Measurements from ENCODE around the gene NRXN2. TPM values are rescaled to one million over a fixed set of nuclear protein-coding genes. Genes with fewer than 3 reads are reported as not detected.

Gene NRXN2
- total and polyA plus RNA-seq, 4 donors, result 0.17 to 2.8 (median 1.4) TPM

GRCh38 chr11:64719406-64719805 is 3.6 kb downstream of the NRXN2 start:
- peaks cover 3 to 13% (median 6%) of the 10 kb centered on the region in 4 donors for H3K27me3 ChIP-seq (ENCODE audit: control insufficient read depth in 4 of 4, insufficient read depth in 4 of 4, low read length in 3 of 4)
- peaks cover 7 to 14% (median 12%) of the 10 kb centered on the region in 4 donors for H3K4me1 ChIP-seq (ENCODE audit: control insufficient read depth in 4 of 4, insufficient read depth in 4 of 4, low read length in 3 of 4)
- no peaks in the 10 kb centered on the region for H3K36me3 ChIP-seq (ENCODE audit: control insufficient read depth in 4 of 4, insufficient read depth in 3 of 4, low read depth in 1 of 4, low read length in 3 of 4)
- no peak for DNase-seq (ENCODE audit: low spot score)
- H3K9ac ChIP-seq (ENCODE audit: low read depth in 1 of 2, low read length in 2 of 2), result no peak overlapping the region
- TF ChIP-seq RXRA (IDR thresholded peaks at IDR 0.05) (no peak), ZBTB33 (IDR thresholded peaks at IDR 0.05) (no peak), CTCF (IDR thresholded peaks at IDR 0.05; ENCODE audit: low read depth, low read length, missing input control) (no peak)
- no peaks in the 10 kb centered on the region for H3K9me3 ChIP-seq (ENCODE audit: control insufficient read depth in 4 of 4, low read length in 3 of 4)
- H3K27ac ChIP-seq (ENCODE audit: low read depth in 1 of 2, low read length in 2 of 2), result no peak overlapping the region
- no peak overlapping the region for H3K4me3 ChIP-seq (ENCODE audit: low read depth in 1 of 3, low read length in 3 of 3)
- 86% methylated on average over 10 of the region's 10 CpGs for WGBS

- H3K27me3 ChIP-seq (ENCODE audit: control insufficient read depth in 4 of 4, insufficient read depth in 4 of 4, low read length in 3 of 4), result peaks cover 4 to 13% (median 7%) of the 10 kb centered on the region in 4 donors
- 72% methylated on average over 4 of the region's 4 CpGs for WGBS
- no peak for DNase-seq (ENCODE audit: low spot score)
- H3K27ac ChIP-seq (ENCODE audit: low read depth in 1 of 2, low read length in 2 of 2), result no peak overlapping the region
- no peak overlapping the region for H3K9ac ChIP-seq (ENCODE audit: low read depth in 1 of 2, low read length in 2 of 2)
- H3K9me3 ChIP-seq (ENCODE audit: control insufficient read depth in 4 of 4, low read length in 3 of 4), result no peaks in the 10 kb centered on the region
- H3K4me3 ChIP-seq (ENCODE audit: low read depth in 1 of 3, low read length in 3 of 3), result no peak overlapping the region
- H3K4me1 ChIP-seq (ENCODE audit: control insufficient read depth in 4 of 4, insufficient read depth in 4 of 4, low read length in 3 of 4), result peaks cover 5 to 7% (median 6%) of the 10 kb centered on the region in 4 donors
- no peaks in the 10 kb centered on the region for H3K36me3 ChIP-seq (ENCODE audit: control insufficient read depth in 4 of 4, insufficient read depth in 3 of 4, low read depth in 1 of 4, low read length in 3 of 4)
- TF ChIP-seq RXRA (IDR thresholded peaks at IDR 0.05), result no peak
- no peak for TF ChIP-seq CTCF (IDR thresholded peaks at IDR 0.05; ENCODE audit: low read depth, low read length, missing input control)
- TF ChIP-seq HNF4G (IDR thresholded peaks at IDR 0.05), result no peak
- TF ChIP-seq NR2F2 (IDR thresholded peaks at IDR 0.05), result no peak
- no peak for TF ChIP-seq YY1 (IDR thresholded peaks at IDR 0.05)
Measured at GRCh38 chr11:64718780-64719124, 4.2 kb downstream of the NRXN2 start.

GRCh38 chr11:64718084-64718779 is 4.8 kb downstream of the NRXN2 start:
- Histone ChIP-seq H3K4me3 (ENCODE audit: low read depth in 1 of 3, low read length in 3 of 3) (no peak overlapping the region), H3K36me3 (ENCODE audit: control insufficient read depth in 4 of 4, insufficient read depth in 3 of 4, low read depth in 1 of 4, low read length in 3 of 4) (no peaks in the 10 kb centered on the region), H3K27ac (ENCODE audit: low read depth in 1 of 2, low read length in 2 of 2) (no peak overlapping the region), H3K9ac (ENCODE audit: low read depth in 1 of 2, low read length in 2 of 2) (no peak overlapping the region), H3K9me3 (ENCODE audit: control insufficient read depth in 4 of 4, low read length in 3 of 4) (no peaks in the 10 kb centered on the region), H3K4me1 (ENCODE audit: control insufficient read depth in 4 of 4, insufficient read depth in 4 of 4, low read length in 3 of 4) (peaks cover under 1 to 6% (median 3%) of the 10 kb centered on the region in 4 donors), H3K27me3 (ENCODE audit: control insufficient read depth in 4 of 4, insufficient read depth in 4 of 4, low read length in 3 of 4) (peaks cover 4 to 13% (median 9%) of the 10 kb centered on the region in 4 donors)
- 81% methylated on average over 15 of the region's 15 CpGs for WGBS
- DNase-seq (ENCODE audit: low spot score), result no peak
- TF ChIP-seq FOXA2 (IDR thresholded peaks at IDR 0.05), result no peak
- no peak for TF ChIP-seq CTCF (IDR thresholded peaks at IDR 0.05; ENCODE audit: low read depth, low read length, missing input control)
- TF ChIP-seq NR2F2 (IDR thresholded peaks at IDR 0.05), result no peak
- TF ChIP-seq TAF1 (conservative IDR thresholded peaks at IDR 0.05), result no peak
- no peak for TF ChIP-seq EGR1 (IDR thresholded peaks at IDR 0.05; ENCODE audit: low read depth in 2 of 2)
- TF ChIP-seq MAX (IDR thresholded peaks at IDR 0.05), result no peak
- no peak for TF ChIP-seq GABPA (IDR thresholded peaks at IDR 0.05 in 1 of 2, conservative IDR thresholded peaks at IDR 0.05 in 1 of 2)
- no peak for TF ChIP-seq FOXA1 (IDR thresholded peaks at IDR 0.05)
- TF ChIP-seq HNF4G (IDR thresholded peaks at IDR 0.05), result no peak
- no peak for TF ChIP-seq JUND (IDR thresholded peaks at IDR 0.05)
- no peak for TF ChIP-seq ATF3 (IDR thresholded peaks at IDR 0.05)
- TF ChIP-seq RXRA (IDR thresholded peaks at IDR 0.05), result no peak
- no peak for TF ChIP-seq ZBTB33 (IDR thresholded peaks at IDR 0.05)

Measured in liver (tissue), 9 donors.